ENCODE results near the gene RABEP2. TPM values are rescaled to one million over a fixed set of nuclear protein-coding genes. Genes with fewer than 3 reads are reported as not detected.
"Not testable (repeated sequence)": the region's sequence is repeated elsewhere in the genome, so short reads cannot be mapped to it uniquely, and the experiment has no call there.

Gene RABEP2
- total and polyA plus RNA-seq, 5 donors from 2014 or later = 2.9 to 28.2 (median 3.8) TPM

DNA sequence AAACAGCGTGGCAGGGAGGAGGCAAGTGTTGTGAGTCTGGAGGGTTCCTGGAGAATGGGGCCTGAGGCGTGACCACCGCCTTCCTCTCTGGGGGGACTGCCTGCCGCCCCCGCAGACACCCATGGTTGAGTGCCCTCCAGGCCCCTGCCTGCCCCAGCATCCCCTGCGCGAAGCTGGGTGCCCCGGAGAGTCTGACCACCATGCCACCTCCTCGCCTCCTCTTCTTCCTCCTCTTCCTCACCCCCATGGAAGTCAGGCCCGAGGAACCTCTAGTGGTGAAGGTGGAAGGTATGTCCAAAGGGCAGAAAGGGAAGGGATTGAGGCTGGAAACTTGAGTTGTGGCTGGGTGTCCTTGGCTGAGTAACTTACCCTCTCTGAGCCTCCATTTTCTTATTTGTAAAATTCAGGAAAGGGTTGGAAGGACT is 6.8 kb upstream of the RABEP2 start, which contains the start of gene CD19:
Gene CD19 (plus strand): TSS at position 171 of the 425 bp plus-strand sequence. CDS start 30 bp downstream, at position 201.
- Histone ChIP-seq H3K4me1 (ENCODE audit: control insufficient read depth, insufficient read depth, low read length, poor library complexity, severe bottlenecking) (peaks cover 8% of the 10 kb centered on the region), H3K27me3 (ENCODE audit: control insufficient read depth, insufficient read depth, low read length) (no peaks in the 10 kb centered on the region), H3K9me3 (ENCODE audit: control insufficient read depth in 2 of 2, low read length in 2 of 2) (no peaks in the 10 kb centered on the region), H3K4me3 (ENCODE audit: low read depth, low read length) (no peak within 1 kb of the TSS), H3K27ac (ENCODE audit: insufficient read depth, low read length, poor library complexity, severe bottlenecking) (no peak within 1 kb of the TSS), H3K36me3 (ENCODE audit: control insufficient read depth, insufficient read depth, low read length) (no peaks in the 10 kb centered on the region)
- Mint-ChIP-seq H3K9me3 (no peaks in the 10 kb centered on the region), H3K27me3 (peaks cover 10% of the 10 kb centered on the region), H3K36me3 (no peaks in the 10 kb centered on the region), H3K4me3 (peak within 1 kb of the TSS in 2 of 4 donors; percentile 21 to 42), H3K4me1 (peaks cover 0 to 26% (median 15%) of the 10 kb centered on the region in 4 donors), H3K27ac (peak within 1 kb of the TSS in 2 of 3 donors; percentile 84 to 85)
- ATAC-seq (ENCODE audit: low read depth in 2 of 2) (no peak), DNase-seq (no peak)

DNA sequence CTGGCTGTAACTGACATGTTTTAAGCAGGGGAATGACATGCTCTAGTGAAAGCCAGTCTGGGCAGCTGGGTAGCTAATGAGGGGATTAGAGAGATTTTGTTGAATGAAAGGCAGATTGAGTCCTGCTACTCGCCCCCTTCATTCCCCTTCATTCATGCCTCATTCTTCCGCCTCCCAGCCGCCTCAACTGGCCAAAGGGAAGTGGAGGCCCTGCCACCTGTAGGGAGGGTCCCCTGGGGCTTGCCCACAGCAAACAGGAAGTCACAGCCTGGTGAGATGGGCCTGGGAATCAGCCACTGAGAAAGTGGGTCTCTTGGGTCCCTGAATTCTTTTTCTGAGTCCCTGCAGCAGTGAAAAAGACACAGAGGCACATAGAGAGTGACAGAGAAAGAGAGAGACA is 5.6 kb upstream of the RABEP2 start:
- H3K27me3 ChIP-seq (ENCODE audit: control insufficient read depth, insufficient read depth, low read length) = no peaks in the 10 kb centered on the region
- peak; percentile 17 to 36 for ATAC-seq (ENCODE audit: low read depth in 2 of 2)
- no peak overlapping the region for H3K27ac ChIP-seq (ENCODE audit: insufficient read depth, low read length, poor library complexity, severe bottlenecking)
- no peak for DNase-seq
- peaks cover 4% of the 10 kb centered on the region for H3K4me1 ChIP-seq (ENCODE audit: control insufficient read depth, insufficient read depth, low read length, poor library complexity, severe bottlenecking)
- H3K36me3 ChIP-seq (ENCODE audit: control insufficient read depth, insufficient read depth, low read length) = no peaks in the 10 kb centered on the region
- Mint-ChIP-seq H3K27ac (peak overlapping the region in 2 of 3 donors; percentile 84 to 85), H3K9me3 (no peaks in the 10 kb centered on the region), H3K4me1 (peaks cover 0 to 21% (median 13%) of the 10 kb centered on the region in 4 donors), H3K27me3 (no peaks in the 10 kb centered on the region), H3K36me3 (no peaks in the 10 kb centered on the region), H3K4me3 (peak overlapping the region in 2 of 4 donors; percentile 21 to 42)
- H3K4me3 ChIP-seq (ENCODE audit: low read depth, low read length) = no peak overlapping the region
- H3K9me3 ChIP-seq (ENCODE audit: control insufficient read depth in 2 of 2, low read length in 2 of 2) = no peaks in the 10 kb centered on the region

DNA sequence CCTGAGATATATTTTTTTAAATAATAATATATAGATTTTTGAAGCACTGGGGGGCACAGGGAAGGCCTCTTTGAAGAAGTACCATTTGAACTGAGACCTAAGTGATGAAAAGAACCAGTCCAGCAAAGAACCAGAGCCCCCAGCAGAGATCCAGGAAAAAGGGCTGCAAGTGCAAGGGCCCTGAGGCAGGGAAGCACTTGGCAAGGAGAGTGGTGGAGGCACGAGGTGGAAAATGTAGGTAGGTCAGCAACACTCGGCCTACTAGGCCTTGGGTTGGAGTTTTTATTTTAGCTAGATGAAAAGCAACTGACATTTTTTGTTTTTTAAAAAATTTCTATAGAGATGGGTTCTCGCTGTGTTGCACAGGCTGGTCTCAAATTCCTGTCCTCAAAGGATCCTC is 5.2 kb upstream of the RABEP2 start:
- no peaks in the 10 kb centered on the region for H3K27me3 Mint-ChIP-seq
- H3K36me3 ChIP-seq (ENCODE audit: control insufficient read depth, insufficient read depth, low read length) = no peaks in the 10 kb centered on the region
- peaks cover 5% of the 10 kb centered on the region for H3K4me1 ChIP-seq (ENCODE audit: control insufficient read depth, insufficient read depth, low read length, poor library complexity, severe bottlenecking)
- no peak overlapping the region for H3K4me3 ChIP-seq (ENCODE audit: low read depth, low read length)
- no peak for ATAC-seq (ENCODE audit: low read depth in 2 of 2)
- H3K27me3 ChIP-seq (ENCODE audit: control insufficient read depth, insufficient read depth, low read length) = no peaks in the 10 kb centered on the region
- peaks cover 0 to 21% (median 13%) of the 10 kb centered on the region in 4 donors for H3K4me1 Mint-ChIP-seq
- H3K4me3 Mint-ChIP-seq = peak overlapping the region in 1 of 4 donors; percentile 83
- no peak overlapping the region for H3K27ac ChIP-seq (ENCODE audit: insufficient read depth, low read length, poor library complexity, severe bottlenecking)
- H3K9me3 Mint-ChIP-seq = no peaks in the 10 kb centered on the region
- H3K9me3 ChIP-seq (ENCODE audit: control insufficient read depth in 2 of 2, low read length in 2 of 2) = no peaks in the 10 kb centered on the region
- peak overlapping the region in 2 of 3 donors; percentile 59 to 85 for H3K27ac Mint-ChIP-seq
- no peak for DNase-seq
- no peaks in the 10 kb centered on the region for H3K36me3 Mint-ChIP-seq

- Histone ChIP-seq H3K4me3 (ENCODE audit: low read depth, low read length) (no peak overlapping the region), H3K27me3 (ENCODE audit: control insufficient read depth, insufficient read depth, low read length) (no peaks in the 10 kb centered on the region), H3K27ac (ENCODE audit: insufficient read depth, low read length, poor library complexity, severe bottlenecking) (no peak overlapping the region), H3K4me1 (ENCODE audit: control insufficient read depth, insufficient read depth, low read length, poor library complexity, severe bottlenecking) (peaks cover 10% of the 10 kb centered on the region), H3K9me3 (ENCODE audit: control insufficient read depth in 2 of 2, low read length in 2 of 2) (no peaks in the 10 kb centered on the region), H3K36me3 (ENCODE audit: control insufficient read depth, insufficient read depth, low read length) (no peaks in the 10 kb centered on the region)
- Mint-ChIP-seq H3K27me3 (peaks cover 5% of the 10 kb centered on the region), H3K27ac (no peak overlapping the region), H3K36me3 (no peaks in the 10 kb centered on the region), H3K4me1 (peaks cover 0 to 33% (median 11%) of the 10 kb centered on the region in 4 donors), H3K4me3 (peak overlapping the region in 1 of 4 donors; percentile 58), H3K9me3 (no peaks in the 10 kb centered on the region)
- DNase-seq (no peak), ATAC-seq (ENCODE audit: low read depth in 2 of 2) (no peak)
Observed at GRCh38 chr16:28927815-28928214, 2.8 kb upstream of the RABEP2 start.

DNA sequence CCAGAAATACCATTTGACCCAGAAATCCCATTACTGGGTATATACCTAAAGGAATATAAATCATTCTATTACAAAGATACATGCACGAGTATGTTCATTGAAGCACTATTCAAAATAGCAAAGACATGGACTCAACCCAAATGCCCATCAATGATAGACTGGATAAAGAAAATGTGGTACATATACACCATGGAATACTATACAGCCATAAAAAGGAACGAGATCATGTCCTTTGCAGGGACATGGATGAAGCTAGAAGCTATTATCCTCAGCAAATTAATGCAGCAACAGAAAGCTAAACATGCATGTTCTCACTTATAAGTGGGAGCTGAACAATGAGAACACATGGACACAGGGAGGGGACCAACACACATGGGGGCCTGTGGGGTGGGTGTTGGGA is 1.2 kb upstream of the RABEP2 start:
- Mint-ChIP-seq H3K4me3 (peak overlapping the region; percentile 90 to 97 (median 96)), H3K27ac (peak overlapping the region; percentile 96 to 99 (median 99)), H3K4me1 (peaks cover 0 to 35% (median 11%) of the 10 kb centered on the region in 4 donors)
- not testable (repeated sequence) for H3K27me3 Mint-ChIP-seq; H3K9me3 Mint-ChIP-seq; ATAC-seq (ENCODE audit: low read depth in 2 of 2); H3K27ac ChIP-seq (ENCODE audit: insufficient read depth, low read length, poor library complexity, severe bottlenecking); H3K9me3 ChIP-seq (ENCODE audit: control insufficient read depth in 2 of 2, low read length in 2 of 2); H3K36me3 Mint-ChIP-seq; H3K36me3 ChIP-seq (ENCODE audit: control insufficient read depth, insufficient read depth, low read length); DNase-seq; H3K27me3 ChIP-seq (ENCODE audit: control insufficient read depth, insufficient read depth, low read length)
- Histone ChIP-seq H3K4me1 (ENCODE audit: control insufficient read depth, insufficient read depth, low read length, poor library complexity, severe bottlenecking) (peaks cover 10% of the 10 kb centered on the region), H3K4me3 (ENCODE audit: low read depth, low read length) (peak overlapping the region; percentile 87)

DNA sequence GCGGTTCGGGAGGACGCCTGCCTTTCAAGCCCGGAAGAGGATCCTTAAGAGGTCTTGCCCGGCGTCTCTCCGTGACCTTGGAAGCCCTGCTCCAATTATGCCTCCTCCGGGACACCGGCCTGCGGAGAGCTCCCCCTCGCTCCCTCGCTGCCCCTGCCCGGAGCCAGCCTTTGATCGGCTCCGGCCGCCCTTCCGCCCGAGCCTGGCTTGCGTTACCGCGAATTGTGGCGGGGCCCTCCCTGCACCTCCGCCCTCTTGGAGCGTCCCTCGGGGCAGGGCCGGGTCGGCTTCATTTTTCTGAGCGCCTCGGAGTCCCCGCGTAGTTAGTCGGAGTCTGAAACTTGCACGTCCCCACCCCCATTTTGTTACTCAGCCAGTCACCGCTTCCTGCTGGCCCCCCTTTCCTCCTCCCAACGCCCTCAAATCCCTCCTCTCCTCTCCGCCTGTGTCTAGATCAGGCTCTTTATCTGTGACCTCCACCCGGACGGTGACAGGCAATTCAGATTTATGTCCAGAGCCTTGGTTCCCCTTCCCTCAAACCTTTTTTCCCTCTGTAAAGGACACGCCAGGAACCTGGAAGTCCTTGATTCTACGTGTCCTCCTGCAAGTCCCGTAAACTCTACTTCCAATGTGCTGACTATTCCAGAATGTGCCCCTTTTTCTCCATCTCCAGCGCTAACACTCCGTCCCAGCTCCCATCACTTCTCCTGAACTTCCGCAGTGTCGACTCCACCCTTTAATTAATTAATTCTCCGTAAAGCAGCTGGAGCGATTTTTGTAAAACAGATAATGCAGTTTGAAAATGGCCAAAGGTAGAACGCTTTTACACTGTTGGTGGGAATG is 569 bp upstream of the RABEP2 start:
- ATAC-seq (ENCODE audit: low read depth in 2 of 2) (peak; percentile 62 to 70), DNase-seq (peak; percentile 70 to 91 (median 85))
- peaks cover 5% of the 10 kb centered on the region for H3K27me3 Mint-ChIP-seq
- peak overlapping the region; percentile 98 for H3K27ac ChIP-seq (ENCODE audit: insufficient read depth, low read length, poor library complexity, severe bottlenecking)
- H3K36me3 Mint-ChIP-seq = no peaks in the 10 kb centered on the region
- no peaks in the 10 kb centered on the region for H3K36me3 ChIP-seq (ENCODE audit: control insufficient read depth, insufficient read depth, low read length)
- H3K4me3 Mint-ChIP-seq = peak overlapping the region; percentile 90 to 97 (median 96)
- H3K4me3 ChIP-seq (ENCODE audit: low read depth, low read length) = peak overlapping the region; percentile 87
- H3K9me3 Mint-ChIP-seq = no peaks in the 10 kb centered on the region
- H3K4me1 ChIP-seq (ENCODE audit: control insufficient read depth, insufficient read depth, low read length, poor library complexity, severe bottlenecking) = peaks cover 10% of the 10 kb centered on the region
- peak overlapping the region; percentile 96 to 99 (median 99) for H3K27ac Mint-ChIP-seq
- H3K4me1 Mint-ChIP-seq = peaks cover 0 to 30% (median 11%) of the 10 kb centered on the region in 4 donors
- H3K9me3 ChIP-seq (ENCODE audit: control insufficient read depth in 2 of 2, low read length in 2 of 2) = no peaks in the 10 kb centered on the region
- no peaks in the 10 kb centered on the region for H3K27me3 ChIP-seq (ENCODE audit: control insufficient read depth, insufficient read depth, low read length)

- ATAC-seq (ENCODE audit: low read depth in 2 of 2) (no peak), DNase-seq (no peak)
- Mint-ChIP-seq H3K9me3 (no peaks in the 10 kb centered on the region), H3K27ac (peak overlapping the region; percentile 88 to 98 (median 96)), H3K4me3 (peak overlapping the region; percentile 90 to 97 (median 94)), H3K4me1 (peaks cover 0 to 26% (median 11%) of the 10 kb centered on the region in 4 donors), H3K27me3 (peaks cover 5% of the 10 kb centered on the region), H3K36me3 (no peaks in the 10 kb centered on the region)
- Histone ChIP-seq H3K4me3 (ENCODE audit: low read depth, low read length) (no peak overlapping the region), H3K4me1 (ENCODE audit: control insufficient read depth, insufficient read depth, low read length, poor library complexity, severe bottlenecking) (peaks cover 10% of the 10 kb centered on the region), H3K27ac (ENCODE audit: insufficient read depth, low read length, poor library complexity, severe bottlenecking) (peak overlapping the region; percentile 98), H3K27me3 (ENCODE audit: control insufficient read depth, insufficient read depth, low read length) (no peaks in the 10 kb centered on the region), H3K36me3 (ENCODE audit: control insufficient read depth, insufficient read depth, low read length) (peaks cover 5% of the 10 kb centered on the region), H3K9me3 (ENCODE audit: control insufficient read depth in 2 of 2, low read length in 2 of 2) (no peaks in the 10 kb centered on the region)
Observed at GRCh38 chr16:28924399-28924761, 658 bp downstream of the RABEP2 start.
